HFF-Myc (cell line): Measurements from ENCODE around the gene APBA2.

Experiments used
- DNase-seq: peaks from one replicate; pipeline ENCODE4 v3.0.0-alpha.2; 2011; ENCODE audit warnings: low read depth; ENCODE audit errors: extremely low read depth
- H3K4me3 ChIP-seq: replicated peaks from 2 replicates; pipeline ENCODE4 v1.5.1; 2011; ENCODE audit warnings: low read depth, mild to moderate bottlenecking, control low read depth, low read length
- TF ChIP-seq, protein P1 (sequence below): IDR thresholded peaks from 2 replicates; pipeline ENCODE4 v1.5.1; 2012; ENCODE audit warnings: mild to moderate bottlenecking, low read depth, low read length, control low read depth; ENCODE audit errors: missing control alignments

The APBA2 gene

DNA sequence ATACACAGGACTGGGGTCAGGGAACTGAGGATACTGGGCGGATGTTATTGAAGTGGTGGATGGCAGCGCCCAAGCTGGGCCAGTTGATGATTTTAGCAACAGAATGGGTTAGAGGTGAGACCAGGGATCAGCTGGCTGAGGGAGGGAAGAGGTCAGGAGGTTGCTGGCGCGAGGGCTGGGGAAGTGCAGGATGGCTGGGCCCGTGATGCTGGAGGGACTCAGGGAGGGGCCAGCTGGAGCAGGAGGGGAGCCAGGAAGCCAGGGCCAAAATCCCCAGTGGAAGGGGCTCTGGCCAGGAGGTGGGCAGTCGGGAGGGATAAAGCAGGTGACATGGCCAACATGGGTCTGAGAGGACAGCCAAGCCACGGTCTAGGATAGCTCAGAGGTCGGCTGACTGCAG lies 205.9 kb downstream of the APBA2 start:
- DNase-seq = no peak
- TF ChIP-seq, protein P1, sequence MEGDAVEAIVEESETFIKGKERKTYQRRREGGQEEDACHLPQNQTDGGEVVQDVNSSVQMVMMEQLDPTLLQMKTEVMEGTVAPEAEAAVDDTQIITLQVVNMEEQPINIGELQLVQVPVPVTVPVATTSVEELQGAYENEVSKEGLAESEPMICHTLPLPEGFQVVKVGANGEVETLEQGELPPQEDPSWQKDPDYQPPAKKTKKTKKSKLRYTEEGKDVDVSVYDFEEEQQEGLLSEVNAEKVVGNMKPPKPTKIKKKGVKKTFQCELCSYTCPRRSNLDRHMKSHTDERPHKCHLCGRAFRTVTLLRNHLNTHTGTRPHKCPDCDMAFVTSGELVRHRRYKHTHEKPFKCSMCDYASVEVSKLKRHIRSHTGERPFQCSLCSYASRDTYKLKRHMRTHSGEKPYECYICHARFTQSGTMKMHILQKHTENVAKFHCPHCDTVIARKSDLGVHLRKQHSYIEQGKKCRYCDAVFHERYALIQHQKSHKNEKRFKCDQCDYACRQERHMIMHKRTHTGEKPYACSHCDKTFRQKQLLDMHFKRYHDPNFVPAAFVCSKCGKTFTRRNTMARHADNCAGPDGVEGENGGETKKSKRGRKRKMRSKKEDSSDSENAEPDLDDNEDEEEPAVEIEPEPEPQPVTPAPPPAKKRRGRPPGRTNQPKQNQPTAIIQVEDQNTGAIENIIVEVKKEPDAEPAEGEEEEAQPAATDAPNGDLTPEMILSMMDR = no peak
- H3K4me3 ChIP-seq = no peak overlapping the region

DNA sequence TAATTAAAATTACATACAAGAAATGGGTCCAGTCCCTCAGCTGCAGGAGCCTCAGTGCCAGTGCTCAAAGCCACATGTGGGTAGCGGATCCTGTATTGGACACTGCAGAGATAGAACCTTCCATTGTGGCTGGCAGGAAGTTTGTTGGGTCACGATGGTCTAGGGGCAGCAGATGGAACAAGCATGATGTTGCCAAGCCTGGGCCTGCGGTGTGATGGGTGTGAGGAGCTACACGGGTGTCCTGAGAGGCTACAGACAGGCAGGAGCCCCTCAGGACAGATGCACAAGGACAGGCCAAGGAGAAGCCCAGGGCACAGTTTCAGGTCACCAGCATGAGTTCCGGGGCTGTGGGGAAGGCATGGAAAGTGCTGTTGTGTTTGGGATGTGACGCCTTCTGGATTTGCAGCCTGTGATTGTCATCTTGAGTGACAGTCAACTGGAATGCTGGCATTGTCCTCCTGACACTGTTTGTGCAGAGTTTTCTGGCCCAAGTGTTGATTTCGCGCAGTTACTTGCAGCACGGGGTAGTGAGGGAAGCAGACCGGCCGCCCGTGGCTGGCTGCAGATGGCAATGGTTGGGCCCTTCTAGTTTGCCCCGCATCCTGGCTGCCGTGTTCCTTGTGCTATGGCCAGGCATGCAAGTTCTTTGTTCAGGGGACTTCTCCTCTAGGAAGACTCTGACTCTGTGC lies 206.7 kb downstream of the APBA2 start:
- H3K4me3 ChIP-seq = no peak overlapping the region
- TF ChIP-seq, protein P1 = no peak
- DNase-seq = no peak

DNA sequence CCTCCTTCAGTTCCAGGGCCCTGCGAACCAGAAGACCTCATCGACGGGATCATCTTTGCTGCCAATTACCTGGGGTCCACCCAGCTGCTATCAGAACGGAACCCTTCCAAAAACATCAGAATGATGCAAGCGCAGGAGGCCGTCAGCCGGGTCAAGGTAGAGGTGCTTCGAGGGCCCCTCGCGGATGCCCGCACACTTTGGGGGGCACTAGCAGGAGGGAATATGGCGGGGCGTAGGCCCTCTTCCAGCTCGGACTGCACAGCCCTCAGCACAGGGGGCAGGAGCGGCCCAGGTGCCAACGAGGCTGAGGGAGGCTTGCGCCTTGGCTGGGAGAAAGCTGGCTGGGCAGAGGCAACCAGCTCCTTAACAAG lies 207.3 kb downstream of the APBA2 start:
- H3K4me3 ChIP-seq = no peak overlapping the region
- TF ChIP-seq, protein P1 = no peak
- DNase-seq = no peak

DNA sequence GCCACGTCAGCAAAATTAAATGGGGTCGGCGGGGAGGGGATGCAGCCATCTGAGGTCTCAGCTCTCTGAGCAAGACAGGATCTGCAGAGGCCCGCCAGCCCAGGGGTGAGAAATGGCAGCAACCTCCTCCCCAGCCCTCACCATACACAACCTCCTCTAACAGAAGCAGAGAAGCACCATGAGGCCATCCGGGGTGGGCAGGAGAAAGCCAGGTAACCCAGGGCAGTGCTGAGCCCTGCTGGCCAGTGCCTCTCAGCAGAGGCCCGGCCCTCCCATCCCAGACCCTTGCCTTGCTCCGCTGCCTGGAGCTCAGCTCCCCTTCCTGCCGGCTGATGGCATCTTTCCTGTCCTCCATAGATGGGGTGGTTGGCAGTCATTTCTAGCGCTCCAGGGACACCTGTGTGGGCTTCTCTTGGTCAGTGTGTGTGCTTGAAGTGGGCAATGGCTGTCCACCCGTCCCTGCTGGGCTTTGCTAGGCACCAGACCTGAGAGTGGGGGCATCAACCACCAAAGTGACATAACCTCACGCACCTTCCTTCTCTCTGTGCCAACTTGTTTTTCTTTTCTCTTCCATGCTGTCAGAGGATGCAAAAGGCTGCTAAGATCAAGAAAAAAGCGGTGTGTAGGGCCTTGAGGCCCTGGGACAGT lies 208.0 kb downstream of the APBA2 start:
- no peak overlapping the region for H3K4me3 ChIP-seq
- TF ChIP-seq, protein P1 = no peak
- no peak for DNase-seq

DNA sequence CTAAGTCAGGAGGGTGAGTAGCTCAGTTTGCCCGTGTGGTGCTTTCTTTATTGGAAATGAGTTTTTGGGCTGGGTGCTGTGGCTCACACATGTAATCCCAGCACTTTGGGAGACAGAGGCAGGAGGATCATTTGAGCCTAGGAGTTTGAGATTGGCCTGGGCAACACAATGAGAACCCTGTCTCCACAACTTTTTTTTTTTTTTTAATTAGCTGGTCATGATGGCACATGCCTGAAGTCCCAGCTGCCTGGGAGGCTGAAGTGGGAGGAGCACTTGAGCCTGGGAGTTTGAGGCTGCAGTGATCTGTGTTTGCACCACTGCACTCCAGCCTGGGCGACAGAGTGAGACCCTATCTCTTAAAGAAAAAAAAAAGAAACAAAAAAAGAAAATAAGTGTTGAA lies 208.9 kb downstream of the APBA2 start:
- no peak for DNase-seq
- TF ChIP-seq, protein P1 = no peak
- no peak overlapping the region for H3K4me3 ChIP-seq

DNA sequence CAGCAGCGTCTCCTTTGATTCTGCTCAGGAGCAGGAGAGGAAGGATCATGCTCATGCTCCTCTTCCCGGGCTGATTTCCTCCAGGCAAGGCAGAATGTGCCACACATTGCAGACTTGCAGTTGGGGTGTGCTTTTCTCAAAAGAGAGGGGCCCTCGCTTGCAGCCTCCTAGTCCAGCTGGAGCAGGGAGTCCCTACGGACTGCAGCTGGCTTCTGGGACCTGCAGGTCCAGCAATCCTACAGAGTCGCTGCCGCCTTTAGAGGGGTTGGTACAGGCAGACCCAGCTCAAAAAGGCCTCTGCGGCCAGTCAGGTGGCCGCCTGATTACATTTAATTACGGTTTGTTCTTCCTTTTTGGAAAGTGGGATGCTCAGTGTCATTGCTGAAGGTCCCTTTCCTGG lies 210.0 kb downstream of the APBA2 start:
- TF ChIP-seq, protein P1 = no peak
- DNase-seq = no peak
- no peak overlapping the region for H3K4me3 ChIP-seq

DNA sequence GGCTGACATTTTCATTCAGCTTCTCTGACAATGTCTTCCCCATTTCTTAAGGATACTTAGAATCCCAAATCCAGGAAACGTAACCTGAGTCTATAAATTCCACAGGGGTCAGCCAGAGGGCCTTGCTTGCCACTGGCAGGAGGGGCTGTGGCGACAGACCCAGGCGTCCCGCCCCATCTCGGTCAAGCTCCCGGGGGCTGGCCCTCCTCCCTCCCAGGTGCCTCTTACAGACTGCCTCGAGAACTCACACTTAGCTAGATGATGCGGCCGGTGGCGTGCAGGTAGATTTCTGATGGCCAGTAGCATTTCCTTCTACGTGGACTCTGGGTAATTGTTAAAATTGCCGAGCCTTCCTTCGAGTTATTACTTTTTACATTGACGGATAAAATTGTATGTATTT lies 211.4 kb downstream of the APBA2 start:
- no peak overlapping the region for H3K4me3 ChIP-seq
- TF ChIP-seq, protein P1 = no peak
- no peak for DNase-seq
